AG04450 (cell line): ENCODE measurements around the gene TUT4. TPM values are rescaled to one million over a fixed set of nuclear protein-coding genes. Genes with fewer than 3 reads are reported as not detected.

Experiments
- CTCF ChIA-PET: fragments of 300-600, 350-600 bp; formaldehyde crosslinking; extraction: SDS; loops from one replicate; lab custom pipeline; 2022; ENCODE audit warnings: antibody characterized with exemption, inconsistent platforms; lab: Charles Lee
- POLR2A ChIA-PET: fragments of 350-600 bp; formaldehyde crosslinking; extraction: SDS; loops from one replicate; lab custom pipeline; 2021; ENCODE audit warnings: antibody characterized with exemption, inconsistent platforms; lab: Yijun Ruan, JAX
- DNase-seq: peaks from one replicate; pipeline ENCODE4 v3.0.0-alpha.2; 2011; ENCODE audit warnings: low read depth, low spot score
- H3K27ac ChIP-seq: one replicate; pipeline ENCODE4 v1.5.1; 2012; ENCODE audit warnings: low read depth, low read length, control low read depth
- H3K27me3 ChIP-seq: one replicate; pipeline ENCODE4 v1.6.0; 2012; ENCODE audit warnings: low read length; ENCODE audit not compliant: control insufficient read depth, insufficient read depth
- H3K4me3 ChIP-seq: 2 replicates; pipeline ENCODE4 v1.5.1; 2011; ENCODE audit warnings: mild to moderate bottlenecking, low read depth, low read length, control low read depth
- H3K9me3 ChIP-seq: 2 replicates; pipeline ENCODE4 v1.5.1; 2012; ENCODE audit warnings: low read length; ENCODE audit not compliant: control insufficient read depth, insufficient read depth
- polyA plus RNA-seq: library from polyadenylated mRNA; depleted of rRNA; stranded (reverse); fragments of >200 nt; gene quantifications from 2 replicates; pipeline ENCODE4 v1.2.3, GENCODE V29; 2011
- TF ChIP-seq, protein P1 (sequence below): IDR thresholded peaks from 2 replicates; pipeline ENCODE4 v1.5.1; 2011; ENCODE audit warnings: low read depth, low read length, control low read depth, inconsistent platforms

Gene TUT4
- polyA plus RNA-seq, 1 experiment, result 30.0 TPM

DNA sequence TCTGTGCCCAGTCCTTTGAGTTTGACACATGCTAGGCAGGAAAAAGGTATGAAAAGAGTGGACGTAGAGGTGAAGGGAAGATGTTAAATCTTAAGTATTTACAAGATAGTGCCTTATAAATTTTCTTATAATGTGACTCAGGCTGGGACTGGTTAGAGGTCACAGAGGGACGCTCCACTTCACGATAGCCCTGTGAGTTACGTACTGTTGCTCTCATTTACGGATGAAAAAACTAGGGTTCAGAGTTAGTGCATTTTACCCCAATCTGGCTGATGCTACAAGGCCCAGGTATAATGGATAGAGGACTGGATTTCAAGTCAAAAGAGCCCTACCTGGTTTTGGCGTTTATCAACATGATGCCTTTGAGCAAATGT lies 1.4 kb upstream of the TUT4 start:
- Histone ChIP-seq H3K27me3 (no peaks in the 10 kb centered on the region), H3K27ac (no peak overlapping the region), H3K9me3 (no peaks in the 10 kb centered on the region; the same call in 1 of the 2 replicates), H3K4me3 (peak overlapping the region; percentile 80)
- CTCF ChIA-PET, result no interaction called here
- TF ChIP-seq, protein P1, sequence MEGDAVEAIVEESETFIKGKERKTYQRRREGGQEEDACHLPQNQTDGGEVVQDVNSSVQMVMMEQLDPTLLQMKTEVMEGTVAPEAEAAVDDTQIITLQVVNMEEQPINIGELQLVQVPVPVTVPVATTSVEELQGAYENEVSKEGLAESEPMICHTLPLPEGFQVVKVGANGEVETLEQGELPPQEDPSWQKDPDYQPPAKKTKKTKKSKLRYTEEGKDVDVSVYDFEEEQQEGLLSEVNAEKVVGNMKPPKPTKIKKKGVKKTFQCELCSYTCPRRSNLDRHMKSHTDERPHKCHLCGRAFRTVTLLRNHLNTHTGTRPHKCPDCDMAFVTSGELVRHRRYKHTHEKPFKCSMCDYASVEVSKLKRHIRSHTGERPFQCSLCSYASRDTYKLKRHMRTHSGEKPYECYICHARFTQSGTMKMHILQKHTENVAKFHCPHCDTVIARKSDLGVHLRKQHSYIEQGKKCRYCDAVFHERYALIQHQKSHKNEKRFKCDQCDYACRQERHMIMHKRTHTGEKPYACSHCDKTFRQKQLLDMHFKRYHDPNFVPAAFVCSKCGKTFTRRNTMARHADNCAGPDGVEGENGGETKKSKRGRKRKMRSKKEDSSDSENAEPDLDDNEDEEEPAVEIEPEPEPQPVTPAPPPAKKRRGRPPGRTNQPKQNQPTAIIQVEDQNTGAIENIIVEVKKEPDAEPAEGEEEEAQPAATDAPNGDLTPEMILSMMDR, result no peak
- DNase-seq, result no peak
- POLR2A ChIA-PET, result interaction anchor here (2.0 kb wide), 2 partner anchors 20 to 150 kb away, joined by 9 to 10 read pairs; partner anchors contain the start of genes ORC1 and PRPF38A

DNA sequence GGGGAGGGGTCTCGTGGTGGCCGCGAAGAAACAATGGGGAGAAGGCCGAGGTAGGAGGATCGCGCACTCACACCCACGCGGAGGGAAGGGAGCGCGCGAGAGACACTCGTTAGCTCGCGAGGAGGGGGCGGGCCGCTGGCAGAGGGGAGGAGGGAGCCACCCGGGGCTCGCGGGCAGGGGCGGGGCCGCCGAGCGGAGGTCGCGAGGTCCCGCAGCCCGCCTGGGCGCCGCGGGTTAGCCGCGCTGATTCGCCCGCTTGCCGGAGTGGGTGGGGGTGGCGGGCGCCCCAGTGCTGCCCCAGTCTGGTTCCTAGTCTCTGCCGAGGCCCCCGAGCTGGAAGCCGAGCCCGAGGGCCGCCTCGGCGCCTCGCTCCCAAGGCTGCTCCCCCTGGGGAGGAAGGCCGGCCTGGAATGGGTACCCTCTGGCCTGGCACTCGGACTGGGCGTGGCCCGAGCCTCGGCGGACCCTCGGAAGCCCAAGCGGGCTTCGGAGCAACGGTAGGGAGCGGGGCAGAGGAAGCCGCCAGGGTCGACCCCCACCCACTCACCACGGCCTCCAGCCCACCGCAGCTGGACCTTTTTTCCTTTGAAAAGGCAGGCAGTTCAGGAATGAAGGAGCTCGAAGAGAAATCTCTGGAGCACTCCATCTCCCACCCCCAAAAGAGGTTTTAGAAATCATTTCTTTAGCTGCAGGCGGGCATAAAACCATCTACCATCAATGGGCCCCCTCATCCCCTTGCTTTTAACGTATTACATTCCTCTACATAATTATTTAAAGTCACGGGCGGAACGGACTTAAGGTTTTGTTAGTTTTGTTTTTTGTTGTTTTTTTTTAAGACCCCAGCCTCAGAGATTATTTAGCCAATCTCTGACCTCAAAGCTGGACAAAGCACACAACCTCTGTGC lies 722 bp upstream of the TUT4 start:
- TF ChIP-seq, protein P1, result 0 out of 2 replicates have a peak, but pooled peaks have one; percentile 8
- Histone ChIP-seq H3K27me3 (no peaks in the 10 kb centered on the region), H3K27ac (peak overlapping the region; percentile 85), H3K4me3 (peak overlapping the region; percentile 80), H3K9me3 (no peaks in the 10 kb centered on the region; the same call in 1 of the 2 replicates)
- CTCF ChIA-PET, result interaction anchor here (0.6 to 1.0 kb wide), 2 partner anchors 15 kb away, joined by 4 read pairs; no protein-coding TSS in a partner anchor
- DNase-seq, result peak; percentile 71
- POLR2A ChIA-PET, result interaction anchor here (0.6 to 2.0 kb wide), 12 partner anchors 14 to 513 kb away, joined by 3 to 11 read pairs (median 6); partner anchors contain the start of genes ORC1 and PRPF38A

DNA sequence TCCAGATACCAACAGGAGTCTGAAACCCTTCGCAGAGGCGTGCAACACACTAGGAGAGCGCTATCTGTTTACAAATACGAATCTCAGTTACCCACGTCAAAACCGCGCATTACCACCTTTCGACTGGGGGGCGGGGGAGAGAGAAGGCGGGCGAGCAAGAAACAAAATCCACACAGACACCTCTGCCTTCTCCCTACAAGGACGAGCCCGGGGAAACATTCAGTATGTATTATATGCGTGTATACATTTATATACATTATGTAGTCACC lies 722 bp downstream of the TUT4 start:
- TF ChIP-seq, protein P1, result no peak
- H3K27ac ChIP-seq, result peak overlapping the region; percentile 85
- H3K27me3 ChIP-seq, result no peaks in the 10 kb centered on the region
- POLR2A ChIA-PET, result interaction anchor here (2.0 kb wide), 2 partner anchors 22 to 148 kb away, joined by 9 to 10 read pairs; partner anchors contain the start of genes ORC1 and PRPF38A
- CTCF ChIA-PET, result no interaction called here
- DNase-seq, result peak; percentile 39
- no peaks in the 10 kb centered on the region; the same call in 1 of the 2 replicates for H3K9me3 ChIP-seq
- H3K4me3 ChIP-seq, result peak overlapping the region; percentile 80

DNA sequence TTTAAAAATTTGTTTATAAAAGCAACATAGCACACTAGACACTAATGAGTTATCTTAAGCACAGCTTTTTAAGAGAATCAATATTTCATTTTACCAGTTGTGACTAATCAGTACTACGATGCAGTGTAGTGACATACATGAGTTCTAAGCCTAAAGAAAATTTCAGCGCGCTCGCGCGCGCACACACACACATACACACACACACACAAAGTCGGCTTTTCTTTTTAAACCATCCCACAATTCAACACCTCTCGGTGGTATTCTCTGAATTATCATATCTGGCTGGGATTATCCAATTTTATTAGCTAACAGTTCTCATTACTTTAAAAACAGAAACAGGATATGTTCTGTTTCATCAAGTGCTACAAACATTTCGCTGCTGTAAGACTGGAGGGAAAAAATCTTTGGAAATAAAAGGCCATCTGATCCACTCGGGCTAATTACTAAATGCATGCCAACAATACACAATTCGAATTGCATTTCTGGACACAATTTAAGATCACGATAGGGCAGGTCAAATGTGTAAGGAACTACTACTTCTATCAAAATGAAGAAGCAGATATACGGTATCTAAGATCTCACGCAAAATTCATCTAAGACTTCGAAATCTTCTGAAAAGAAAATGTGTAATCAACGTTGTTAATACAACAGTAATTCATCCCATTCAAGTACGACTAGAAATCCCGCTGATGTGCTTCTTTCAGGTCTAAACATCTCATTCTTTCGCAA lies 1.2 kb downstream of the TUT4 start:
- POLR2A ChIA-PET, result interaction anchor here (0.7 kb wide), 1 partner anchor 244 kb away, joined by 3 read pairs; no protein-coding TSS in a partner anchor
- CTCF ChIA-PET, result no interaction called here
- Histone ChIP-seq H3K27me3 (no peaks in the 10 kb centered on the region), H3K4me3 (peak overlapping the region; percentile 80), H3K9me3 (peaks cover 3% of the 10 kb centered on the region; the same call in 1 of the 2 replicates), H3K27ac (peak overlapping the region; percentile 85)
- DNase-seq, result no peak
- TF ChIP-seq, protein P1, result no peak
